Measurements from ENCODE around the gene RPAP3.
"Not testable (repeated sequence)": the region's sequence is repeated elsewhere in the genome, so short reads cannot be mapped to it uniquely, and the experiment has no call there.

Gene RPAP3

DNA sequence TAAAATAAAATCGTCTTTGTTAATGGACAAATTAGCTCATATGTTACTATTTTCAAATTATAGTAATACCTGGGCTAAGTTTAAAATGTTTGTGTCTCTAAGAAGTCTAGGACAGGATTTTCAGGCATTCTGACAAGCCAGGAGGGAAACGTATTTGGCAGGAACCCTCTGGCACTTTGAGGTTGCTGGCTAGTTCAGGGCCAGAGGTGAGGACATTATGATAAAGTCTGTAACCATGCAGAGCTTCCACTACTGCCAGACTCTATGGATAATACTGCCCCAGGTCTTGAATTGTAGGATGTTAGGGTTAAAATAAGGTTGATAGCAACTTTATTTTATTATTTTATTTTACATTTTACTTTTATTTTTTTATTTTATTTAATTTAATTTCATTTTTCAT is 56.4 kb downstream of the RPAP3 start:
- DNase-seq (ENCODE audit: low spot score), result no peak
- no peak overlapping the region for H3K4me3 Mint-ChIP-seq
- H3K9me3 Mint-ChIP-seq, result peaks cover 7% of the 10 kb centered on the region
- H3K27ac Mint-ChIP-seq, result no peak overlapping the region
- H3K36me3 Mint-ChIP-seq (ENCODE audit: low read depth), result peaks cover 8% of the 10 kb centered on the region
- peaks cover 14% of the 10 kb centered on the region for H3K4me1 Mint-ChIP-seq (ENCODE audit: low read depth)
- no peaks in the 10 kb centered on the region for H3K27me3 Mint-ChIP-seq (ENCODE audit: low read depth)

DNA sequence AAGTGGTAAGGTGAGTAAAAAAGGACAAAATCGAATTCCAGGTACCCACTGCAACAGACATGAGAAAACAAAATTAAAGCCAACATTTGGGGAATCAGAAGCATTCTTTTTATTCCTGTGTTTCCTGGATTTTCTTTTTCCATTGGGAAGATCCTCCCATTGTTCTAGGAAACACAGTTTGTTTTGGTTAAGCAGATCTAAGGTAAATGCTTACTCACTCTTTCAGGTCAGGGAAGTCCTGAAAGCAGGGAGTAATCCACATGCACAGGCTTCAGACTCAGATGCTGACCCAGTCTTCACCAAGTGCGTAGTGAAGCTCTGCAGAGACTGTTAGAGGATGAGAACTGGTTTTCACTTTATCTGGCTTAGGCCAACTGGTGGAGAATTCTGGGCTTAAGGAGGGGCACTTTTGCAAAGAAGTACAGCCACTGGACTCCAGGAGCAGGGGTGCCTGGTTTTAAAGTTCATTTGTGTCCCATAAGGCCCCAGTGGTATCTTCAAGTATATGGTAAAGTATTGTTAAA is 57.7 kb downstream of the RPAP3 start:
- peaks cover 14% of the 10 kb centered on the region for H3K4me1 Mint-ChIP-seq (ENCODE audit: low read depth)
- no peak overlapping the region for H3K4me3 Mint-ChIP-seq
- DNase-seq (ENCODE audit: low spot score), result no peak
- H3K27me3 Mint-ChIP-seq (ENCODE audit: low read depth), result no peaks in the 10 kb centered on the region
- peaks cover 14% of the 10 kb centered on the region for H3K9me3 Mint-ChIP-seq
- no peak overlapping the region for H3K27ac Mint-ChIP-seq
- peaks cover 15% of the 10 kb centered on the region for H3K36me3 Mint-ChIP-seq (ENCODE audit: low read depth)

DNA sequence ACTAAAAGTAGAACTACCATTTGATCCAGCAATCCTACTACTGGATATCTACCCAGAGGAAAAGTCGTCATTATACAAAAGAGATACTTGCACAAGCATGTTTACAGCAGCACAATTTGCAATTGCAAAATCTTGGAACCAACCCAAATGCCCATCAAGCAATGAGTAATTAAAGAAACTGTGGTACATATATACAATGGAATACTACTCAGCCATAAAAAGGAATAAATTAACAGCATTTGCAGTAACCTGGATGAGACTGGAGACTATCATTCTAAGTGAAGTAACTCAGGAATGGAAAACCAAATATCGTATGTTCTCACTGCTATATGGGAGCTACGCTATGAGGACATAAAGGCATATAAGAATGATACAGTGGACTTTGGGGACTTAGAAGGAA is 63.5 kb downstream of the RPAP3 start:
- not testable (repeated sequence) for H3K27ac Mint-ChIP-seq; DNase-seq (ENCODE audit: low spot score); H3K27me3 Mint-ChIP-seq (ENCODE audit: low read depth); H3K4me1 Mint-ChIP-seq (ENCODE audit: low read depth); H3K4me3 Mint-ChIP-seq
- H3K36me3 Mint-ChIP-seq (ENCODE audit: low read depth), result peaks cover 54% of the 10 kb centered on the region
- H3K9me3 Mint-ChIP-seq, result peaks cover 45% of the 10 kb centered on the region

DNA sequence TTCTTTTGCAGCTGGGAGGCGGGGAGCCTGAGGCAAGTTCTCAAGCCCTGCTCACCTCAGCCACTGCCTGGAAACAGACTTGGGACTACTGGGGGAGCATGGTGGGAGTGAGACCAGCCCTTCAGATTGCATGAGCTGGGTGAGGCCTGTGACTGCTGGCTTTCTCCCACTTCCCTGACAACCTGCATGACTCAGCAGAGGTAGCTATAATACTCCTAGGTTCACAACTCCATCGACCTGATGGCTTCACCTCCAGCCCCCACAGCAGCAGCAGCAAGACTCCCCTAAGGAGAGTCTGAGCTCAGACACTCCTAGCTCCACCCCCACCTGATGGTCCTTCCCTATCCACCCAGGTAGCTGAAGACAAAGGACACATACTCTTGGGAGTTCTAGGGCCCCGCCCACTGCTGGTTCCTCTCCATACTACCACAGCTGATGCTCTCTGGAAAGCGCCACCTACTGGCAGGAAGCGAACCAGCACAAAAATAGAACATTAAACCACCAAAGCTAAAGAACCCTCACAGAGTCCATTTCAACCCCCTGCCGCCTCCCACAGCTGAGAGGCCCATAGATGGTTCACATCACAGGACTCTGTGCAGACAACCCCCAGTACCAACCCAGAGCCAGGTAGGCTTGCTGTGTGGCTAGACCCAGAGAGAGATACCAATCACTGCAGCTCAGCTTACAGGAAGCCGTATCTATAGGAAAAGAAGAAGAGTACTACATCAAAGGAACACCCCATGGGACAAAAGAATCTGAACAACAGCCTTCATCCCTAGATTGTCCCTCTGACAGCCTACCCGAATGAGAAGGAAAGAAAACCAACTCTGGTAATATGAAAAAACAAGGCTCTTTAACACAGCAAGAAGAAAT is 68.7 kb downstream of the RPAP3 start:
- no peak overlapping the region for H3K4me3 Mint-ChIP-seq
- peaks cover 44% of the 10 kb centered on the region for H3K36me3 Mint-ChIP-seq (ENCODE audit: low read depth)
- H3K27me3 Mint-ChIP-seq (ENCODE audit: low read depth), result no peaks in the 10 kb centered on the region
- H3K4me1 Mint-ChIP-seq (ENCODE audit: low read depth), result peaks cover 4% of the 10 kb centered on the region
- no peak overlapping the region for H3K27ac Mint-ChIP-seq
- DNase-seq (ENCODE audit: low spot score), result peak; percentile 42
- peaks cover 28% of the 10 kb centered on the region for H3K9me3 Mint-ChIP-seq

DNA sequence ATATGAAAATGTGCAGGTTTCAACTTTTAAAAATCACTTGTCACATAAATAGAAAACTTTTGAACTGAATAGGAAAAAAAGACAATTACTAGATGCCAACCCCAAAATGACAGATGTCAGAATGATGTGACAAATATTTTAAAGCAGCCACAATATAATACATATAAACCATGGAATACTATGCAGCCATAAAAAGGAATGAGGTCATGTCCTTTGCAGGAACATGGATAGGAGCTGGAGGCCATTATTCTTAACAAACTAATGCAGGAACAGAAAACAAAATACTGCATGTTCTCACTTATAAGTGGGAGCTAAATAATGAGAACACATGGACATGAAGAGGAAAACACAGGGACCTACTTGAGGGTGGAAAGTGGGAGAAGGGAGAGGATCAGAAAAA is 70.1 kb downstream of the RPAP3 start:
- H3K4me3 Mint-ChIP-seq; H3K27me3 Mint-ChIP-seq (ENCODE audit: low read depth); DNase-seq (ENCODE audit: low spot score); H3K27ac Mint-ChIP-seq; H3K4me1 Mint-ChIP-seq (ENCODE audit: low read depth): not testable (repeated sequence)
- Mint-ChIP-seq H3K36me3 (ENCODE audit: low read depth) (peaks cover 32% of the 10 kb centered on the region), H3K9me3 (peaks cover 18% of the 10 kb centered on the region)

DNA sequence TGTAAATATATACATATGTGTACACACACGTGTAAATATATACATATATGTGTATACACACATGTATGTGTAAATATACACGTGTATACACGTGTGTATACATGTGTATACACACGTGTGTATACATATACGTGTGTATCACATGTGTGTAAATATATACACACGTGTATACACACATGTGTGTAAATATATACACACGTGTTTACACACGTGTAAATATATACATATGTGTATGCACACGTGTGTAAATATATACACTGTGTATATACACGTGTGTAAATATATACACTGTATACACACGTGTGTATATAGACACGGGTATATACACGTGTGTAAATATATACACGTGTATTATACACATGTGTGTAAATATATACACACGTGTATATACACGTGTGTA is 71.7 kb downstream of the RPAP3 start:
- Mint-ChIP-seq H3K4me3 (no peak overlapping the region), H3K27ac (no peak overlapping the region), H3K4me1 (ENCODE audit: low read depth) (peaks cover 4% of the 10 kb centered on the region), H3K9me3 (peaks cover 18% of the 10 kb centered on the region), H3K36me3 (ENCODE audit: low read depth) (peaks cover 25% of the 10 kb centered on the region), H3K27me3 (ENCODE audit: low read depth) (no peaks in the 10 kb centered on the region)
- no peak for DNase-seq (ENCODE audit: low spot score)

DNA sequence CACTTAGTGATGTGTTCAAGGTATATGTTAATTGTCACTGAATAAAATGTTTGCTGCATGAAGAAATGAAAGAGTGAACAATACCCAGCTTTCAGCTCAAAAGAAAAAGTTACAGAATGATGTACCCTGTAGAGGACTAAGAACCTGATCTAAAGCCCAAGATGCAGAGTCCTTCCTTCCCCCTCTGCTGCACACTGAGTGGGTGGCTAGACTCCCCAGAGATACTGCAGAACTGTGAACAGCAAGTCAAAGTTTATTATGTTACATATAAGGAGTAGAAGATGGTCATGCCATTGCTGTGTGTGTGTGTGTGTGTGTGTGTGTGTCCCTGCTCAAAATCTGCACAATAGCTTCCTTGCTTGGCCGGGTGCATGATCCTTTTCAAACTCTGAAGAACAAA is 83.9 kb downstream of the RPAP3 start:
- H3K27me3 Mint-ChIP-seq (ENCODE audit: low read depth), result no peaks in the 10 kb centered on the region
- DNase-seq (ENCODE audit: low spot score), result no peak
- no peak overlapping the region for H3K4me3 Mint-ChIP-seq
- no peaks in the 10 kb centered on the region for H3K4me1 Mint-ChIP-seq (ENCODE audit: low read depth)
- H3K9me3 Mint-ChIP-seq, result peaks cover 9% of the 10 kb centered on the region
- H3K27ac Mint-ChIP-seq, result no peak overlapping the region
- H3K36me3 Mint-ChIP-seq (ENCODE audit: low read depth), result peaks cover 20% of the 10 kb centered on the region

DNA sequence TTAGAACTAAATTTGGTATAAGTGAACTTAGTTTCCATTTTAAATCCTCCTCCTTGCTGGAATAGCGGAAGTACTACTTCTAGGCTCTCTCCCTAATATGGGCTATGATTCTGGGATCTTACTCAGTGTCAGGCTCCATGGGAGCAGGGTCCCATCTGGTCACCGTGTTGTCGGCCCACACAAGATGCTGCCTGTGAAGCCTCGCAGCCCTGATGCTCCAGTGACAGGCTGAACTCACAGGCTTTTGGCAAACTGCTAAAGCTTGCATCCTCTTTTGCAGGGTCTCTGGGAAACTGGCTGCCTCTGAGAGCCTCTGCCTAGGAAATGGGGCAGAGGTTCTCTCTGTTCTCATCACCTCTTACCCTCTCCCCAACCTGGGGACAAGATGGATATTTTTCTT is 88.4 kb downstream of the RPAP3 start:
- Mint-ChIP-seq H3K27me3 (ENCODE audit: low read depth) (no peaks in the 10 kb centered on the region), H3K9me3 (peaks cover 21% of the 10 kb centered on the region), H3K27ac (no peak overlapping the region), H3K4me1 (ENCODE audit: low read depth) (no peaks in the 10 kb centered on the region), H3K36me3 (ENCODE audit: low read depth) (peaks cover 12% of the 10 kb centered on the region), H3K4me3 (no peak overlapping the region)
- DNase-seq (ENCODE audit: low spot score), result no peak

DNA sequence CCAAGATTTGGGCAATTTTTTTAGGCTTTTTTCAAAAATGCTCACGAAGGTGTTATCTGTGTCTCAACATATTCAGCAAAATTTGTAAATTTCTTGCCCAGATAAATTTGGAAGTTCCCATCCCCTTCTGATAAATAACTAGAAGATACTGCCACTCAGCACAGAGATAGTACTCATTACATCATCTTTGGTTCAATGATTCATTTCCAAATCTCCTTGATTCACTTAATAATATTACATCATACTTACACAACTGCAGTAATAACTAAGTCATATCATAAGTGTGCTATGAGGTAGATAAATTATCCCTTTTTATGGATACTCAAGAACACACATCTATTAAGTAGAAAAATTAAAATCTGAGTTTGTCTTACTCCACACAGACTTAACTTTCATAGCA is 89.4 kb downstream of the RPAP3 start:
- no peak overlapping the region for H3K4me3 Mint-ChIP-seq
- no peaks in the 10 kb centered on the region for H3K27me3 Mint-ChIP-seq (ENCODE audit: low read depth)
- H3K36me3 Mint-ChIP-seq (ENCODE audit: low read depth), result peaks cover 12% of the 10 kb centered on the region
- H3K9me3 Mint-ChIP-seq, result peaks cover 28% of the 10 kb centered on the region
- H3K27ac Mint-ChIP-seq, result no peak overlapping the region
- no peak for DNase-seq (ENCODE audit: low spot score)
- no peaks in the 10 kb centered on the region for H3K4me1 Mint-ChIP-seq (ENCODE audit: low read depth)

DNA sequence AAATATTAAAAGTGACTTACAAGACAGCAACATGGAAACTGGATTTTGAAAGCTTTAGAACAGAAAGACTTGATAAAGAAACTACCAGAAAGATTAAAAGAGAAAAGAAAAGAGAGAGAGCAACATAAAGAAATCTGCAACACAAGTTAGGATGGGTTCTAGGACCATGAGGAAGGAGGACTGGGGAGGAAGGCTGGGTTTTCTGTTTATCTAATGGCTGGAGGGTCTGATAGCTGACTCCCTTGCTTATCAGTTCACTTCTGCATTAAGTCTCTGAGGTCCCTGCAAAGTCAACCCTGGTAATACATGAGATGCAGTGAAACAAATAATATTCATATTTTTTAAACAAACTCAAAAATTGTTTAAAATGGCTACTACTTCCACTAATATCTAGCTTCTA is 90.1 kb downstream of the RPAP3 start:
- no peak overlapping the region for H3K4me3 Mint-ChIP-seq
- no peaks in the 10 kb centered on the region for H3K27me3 Mint-ChIP-seq (ENCODE audit: low read depth)
- peaks cover 30% of the 10 kb centered on the region for H3K9me3 Mint-ChIP-seq
- no peak for DNase-seq (ENCODE audit: low spot score)
- no peaks in the 10 kb centered on the region for H3K4me1 Mint-ChIP-seq (ENCODE audit: low read depth)
- H3K36me3 Mint-ChIP-seq (ENCODE audit: low read depth), result peaks cover 12% of the 10 kb centered on the region
- H3K27ac Mint-ChIP-seq, result no peak overlapping the region

DNA sequence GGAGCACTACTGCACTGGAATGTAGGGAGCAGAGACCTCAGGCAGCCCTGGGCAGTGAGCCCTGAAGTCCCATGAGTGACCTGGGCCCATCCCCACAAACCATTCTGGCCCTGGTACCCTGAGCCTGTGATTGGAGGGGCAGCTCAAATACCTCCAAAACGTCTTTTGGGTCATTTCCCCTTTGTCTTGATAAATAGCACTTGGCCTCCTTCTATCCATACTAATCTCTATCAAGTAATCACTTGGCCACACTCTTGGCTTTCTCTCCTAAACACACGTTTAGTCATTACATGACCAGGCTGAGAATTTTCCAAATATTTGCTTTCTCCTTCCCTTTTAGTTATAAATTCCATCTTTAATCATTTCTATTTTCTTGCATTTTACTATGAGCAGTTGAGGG is 91.3 kb downstream of the RPAP3 start:
- Mint-ChIP-seq H3K4me3 (no peak overlapping the region), H3K27ac (no peak overlapping the region), H3K9me3 (peaks cover 30% of the 10 kb centered on the region), H3K27me3 (ENCODE audit: low read depth) (no peaks in the 10 kb centered on the region), H3K4me1 (ENCODE audit: low read depth) (no peaks in the 10 kb centered on the region), H3K36me3 (ENCODE audit: low read depth) (peaks cover 12% of the 10 kb centered on the region)
- DNase-seq (ENCODE audit: low spot score), result no peak

DNA sequence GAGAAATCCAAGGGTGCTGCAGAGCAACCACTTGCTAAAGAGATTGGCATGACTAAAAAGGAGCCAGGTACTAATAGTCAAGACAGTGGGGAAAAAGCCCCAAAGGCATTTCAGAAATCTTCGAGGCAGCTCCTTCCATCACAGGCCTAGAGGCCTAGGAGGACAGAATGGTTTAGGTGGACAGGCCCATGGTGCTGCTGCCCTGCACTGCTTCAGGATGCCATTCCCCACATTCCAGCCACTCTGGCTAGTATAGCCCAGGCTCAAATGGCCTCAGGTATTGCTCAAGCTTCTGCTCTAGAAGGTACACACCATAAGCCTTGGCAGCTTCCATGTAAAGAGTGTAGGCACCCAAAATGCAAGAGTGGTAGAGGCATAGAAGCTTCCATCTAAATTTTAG is 92.9 kb downstream of the RPAP3 start:
- Mint-ChIP-seq H3K27me3 (ENCODE audit: low read depth) (no peaks in the 10 kb centered on the region), H3K9me3 (peaks cover 36% of the 10 kb centered on the region), H3K27ac (no peak overlapping the region), H3K4me3 (no peak overlapping the region), H3K36me3 (ENCODE audit: low read depth) (peaks cover 6% of the 10 kb centered on the region), H3K4me1 (ENCODE audit: low read depth) (no peaks in the 10 kb centered on the region)
- DNase-seq (ENCODE audit: low spot score), result no peak

DNA sequence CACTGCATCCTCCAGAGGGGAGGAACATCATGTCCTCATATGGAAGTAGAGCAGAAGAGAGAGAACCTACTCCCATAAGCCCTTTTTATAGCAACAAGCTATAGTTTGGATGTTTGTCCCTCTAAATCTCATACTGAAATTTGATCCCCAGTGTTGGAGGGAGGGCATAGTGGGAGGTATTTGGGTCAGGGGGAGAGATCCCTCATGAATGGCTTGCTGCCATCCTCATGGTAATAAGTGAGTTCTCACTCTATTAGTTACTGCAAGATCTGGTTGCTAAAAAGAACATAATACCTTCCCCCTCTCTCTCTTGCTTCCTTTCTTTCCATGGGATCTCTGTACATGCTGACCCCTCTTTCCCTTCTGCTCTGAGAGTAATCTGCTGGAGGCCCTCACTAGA is 93.9 kb downstream of the RPAP3 start:
- Mint-ChIP-seq H3K27ac (no peak overlapping the region), H3K4me1 (ENCODE audit: low read depth) (no peaks in the 10 kb centered on the region), H3K9me3 (peaks cover 44% of the 10 kb centered on the region), H3K27me3 (ENCODE audit: low read depth) (no peaks in the 10 kb centered on the region), H3K36me3 (ENCODE audit: low read depth) (peaks cover 8% of the 10 kb centered on the region), H3K4me3 (no peak overlapping the region)
- no peak for DNase-seq (ENCODE audit: low spot score)
